Stomach (tissue), 19 donors: ENCODE measurements around the gene OR2T29. TPM values are rescaled to one million over a fixed set of nuclear protein-coding genes. Genes with fewer than 3 reads are reported as not detected.
"Not testable (repeated sequence)": the region's sequence is repeated elsewhere in the genome, so short reads cannot be mapped to it uniquely, and the experiment has no call there.

Experiments
- DNase-seq, 2 donors: peaks; one replicate each; pipeline versions ENCODE4 v3.0.0 to v3.0.0-alpha.2; 2013 to 2019
- H3K27ac ChIP-seq, 5 donors: fragments of 200-600 bp in 4 of 5; sonication (generic) in 4 of 5; one replicate each; pipeline ENCODE4 v1.5.1; 2013 to 2019; ENCODE audit warnings: mild to moderate bottlenecking in 1 of 5, moderate library complexity in 1 of 5
- H3K27me3 ChIP-seq, 3 donors: fragments of 200-600 bp; sonication (generic); one replicate each; pipeline ENCODE4 v1.5.1; 2017 to 2019; ENCODE audit warnings: mixed run types in 1 of 3
- H3K36me3 ChIP-seq, 4 donors: fragments of 200-600 bp; sonication (generic); 1 replicate in 3 of 4; 2 replicates in 1 of 4; pipeline ENCODE4 v1.5.1; 2016 to 2019
- H3K4me1 ChIP-seq, 4 donors: fragments of 200-600 bp; sonication (generic); one replicate each; pipeline ENCODE4 v1.5.1; 2016 to 2019
- H3K4me3 ChIP-seq, 4 donors: fragments of 200-600 bp; sonication (generic) in 3 of 4; one replicate each; pipeline ENCODE4 v1.5.1; 2016 to 2019; ENCODE audit warnings: mild to moderate bottlenecking in 1 of 4
- H3K9me3 ChIP-seq, 4 donors: fragments of 200-600 bp; sonication (generic); one replicate each; pipeline ENCODE4 v1.5.1; 2016 to 2019
- EP300 ChIP-seq: sonication (generic); formaldehyde crosslinking; IDR thresholded peaks from one replicate; pipeline ENCODE4 v1.6.1; 2017; ENCODE audit warnings: antibody characterized with exemption
- POLR2A ChIP-seq, 4 donors: fragments of 450-650 bp; IDR thresholded peaks; one replicate each; pipeline ENCODE4 v1.6.1; 2016; ENCODE audit warnings: antibody characterized with exemption in 4 of 4, control low read depth in 2 of 4, mild to moderate bottlenecking in 1 of 4, moderate library complexity in 1 of 4
- POLR2AphosphoS5 ChIP-seq, 3 donors: sonication (generic); formaldehyde crosslinking; IDR thresholded peaks; one replicate each; pipeline ENCODE4 v1.6.1; 2016; ENCODE audit warnings: antibody characterized with exemption in 3 of 3
- WGBS, 5 donors: extraction: QIAGEN DNeasy Blood & Tissue Kit in 3 of 5; methylation state at CpG; one replicate each; pipeline versions ENCODE4 v1.1.5 to v1.1.7; 2013 to 2018; 5-methylcytosine and 5-hydroxymethylcytosine counted together
- intact Hi-C: fragments of 100-400 bp; cut with DNase I; formaldehyde crosslinking; loops from one replicate; pipeline ENCODE4 v1.15.1; 2023; ENCODE audit warnings: low total_unique reads
- long read RNA-seq, 10 donors: transcript quantifications; one replicate each; lab custom pipeline, GENCODE V29; 2026
- polyA plus RNA-seq, 3 donors: library from polyadenylated mRNA; stranded (reverse); fragments of 200-250 nt; gene quantifications; one replicate each; pipeline ENCODE4 v1.2.3, GENCODE V29; 2013
- total RNA-seq, 5 donors: library from RNA; depleted of rRNA; stranded (reverse); fragments of >200 nt; gene quantifications; one replicate each; pipeline versions ENCODE4 v1.1.0 to v1.2.3, GENCODE V29; 2014 to 2016
- TF ChIP-seq, protein P1 (sequence below), 7 experiments: fragments of 450-650 bp in 4 of 7; fragments of 200-600 bp in 3 of 7; sonication (generic) in 3 of 7; IDR thresholded peaks; one replicate each; pipeline ENCODE4 v1.5.1; 2016 to 2019; ENCODE audit warnings: antibody characterized with exemption in 7 of 7, control low read depth in 2 of 7, mild to moderate bottlenecking in 1 of 7
- donor health status: healthy with polysubstance abuse.
- donor health status: Bipolar disorder and iron deficiency.
- donor health status: healthy.

OR2T29 gene, protein sequence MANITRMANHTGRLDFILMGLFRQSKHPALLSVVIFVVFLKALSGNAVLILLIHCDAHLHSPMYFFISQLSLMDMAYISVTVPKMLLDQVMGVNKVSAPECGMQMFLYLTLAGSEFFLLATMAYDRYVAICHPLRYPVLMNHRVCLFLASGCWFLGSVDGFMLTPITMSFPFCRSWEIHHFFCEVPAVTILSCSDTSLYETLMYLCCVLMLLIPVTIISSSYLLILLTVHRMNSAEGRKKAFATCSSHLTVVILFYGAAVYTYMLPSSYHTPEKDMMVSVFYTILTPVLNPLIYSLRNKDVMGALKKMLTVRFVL
- total RNA-seq (not detected), polyA plus RNA-seq (not detected)
- long read RNA-seq, donor 1, result 0 reads
- long read RNA-seq, donor 2, result 0 reads
- long read RNA-seq, donor 3, result 0 reads
- long read RNA-seq, donor 4, result 0 reads
- long read RNA-seq, donor 5, result 0 reads
- long read RNA-seq, donor 6, result 0 reads
- long read RNA-seq, donor 7, partial matches to known transcripts, result 0 of 1 reads
- long read RNA-seq, donor 7, other reads (novel, unspliced or antisense), result 0 of 1 reads
- long read RNA-seq, donor 8, result 0 reads
- long read RNA-seq, donor 9, partial matches to known transcripts, result 0 of 1 reads
- long read RNA-seq, donor 9, other reads (novel, unspliced or antisense), result 0 of 1 reads
- long read RNA-seq, donor 10, result 0 reads

DNA sequence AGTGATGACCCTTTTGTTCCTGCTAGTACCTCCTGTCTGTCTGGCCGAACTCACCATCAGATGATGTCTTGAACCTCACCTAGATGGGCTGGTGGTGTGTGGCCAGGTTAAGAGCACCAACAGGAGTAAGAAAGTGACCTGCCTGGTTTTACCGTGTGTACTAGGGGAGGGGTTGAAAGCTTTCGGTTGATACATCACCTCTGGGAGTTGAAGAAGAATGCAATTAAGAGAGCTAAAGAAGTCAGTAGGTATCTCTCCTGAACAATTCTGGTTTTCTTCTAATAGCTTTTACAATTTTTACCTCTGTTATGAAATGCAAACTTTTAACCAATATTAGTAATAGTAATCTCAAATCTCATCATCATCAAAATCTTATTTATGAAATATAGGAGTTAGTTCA, at the start of gene OR2T29:
Gene OR2T29 (minus strand): TSS at position 101 of the 400 bp plus-strand sequence. CDS start 3,281 bp downstream, outside the sequence.
- H3K9me3 ChIP-seq, H3K27me3 ChIP-seq, intact Hi-C loops, H3K4me1 ChIP-seq, H3K36me3 ChIP-seq, DNase-seq, H3K4me3 ChIP-seq, H3K27ac ChIP-seq: not testable (repeated sequence)
- WGBS, 5 donors, result 50 to 95% (median 77%) methylated on average over 1 to 3 of the region's 3 CpGs

DNA sequence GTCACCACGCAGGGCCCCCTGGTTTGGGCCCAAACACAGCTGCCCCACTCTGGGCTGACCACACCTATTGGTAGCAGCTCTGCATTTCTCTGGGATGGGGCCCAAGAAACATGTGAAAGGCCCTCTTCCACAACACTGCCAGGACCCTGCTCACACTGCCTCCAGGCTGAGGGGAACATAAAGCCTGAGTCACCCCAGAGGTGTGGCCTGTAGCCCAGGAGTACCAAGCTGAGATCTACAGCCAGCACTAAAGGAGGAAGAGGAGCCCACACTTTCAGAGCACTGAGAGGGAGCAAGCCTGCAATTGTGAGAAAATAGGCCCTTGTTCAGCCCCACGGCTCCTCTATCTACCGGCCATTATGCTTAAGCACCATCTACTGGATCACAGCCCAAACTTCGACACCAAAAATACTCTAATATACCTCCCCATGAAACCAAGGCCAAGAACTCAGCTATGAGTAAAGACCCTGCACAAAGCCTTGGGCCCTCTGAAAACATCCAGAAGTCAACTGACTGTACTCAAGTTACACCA, 49.4 kb upstream of the OR2T29 start:
- H3K27ac ChIP-seq, result no peak overlapping the region
- H3K4me3 ChIP-seq, result no peak overlapping the region
- TF ChIP-seq POLR2A (IDR thresholded peaks at IDR 0.05) (no peak), POLR2AphosphoS5 (IDR thresholded peaks at IDR 0.05) (no peak), EP300 (no peak)
- TF ChIP-seq, protein P1, sequence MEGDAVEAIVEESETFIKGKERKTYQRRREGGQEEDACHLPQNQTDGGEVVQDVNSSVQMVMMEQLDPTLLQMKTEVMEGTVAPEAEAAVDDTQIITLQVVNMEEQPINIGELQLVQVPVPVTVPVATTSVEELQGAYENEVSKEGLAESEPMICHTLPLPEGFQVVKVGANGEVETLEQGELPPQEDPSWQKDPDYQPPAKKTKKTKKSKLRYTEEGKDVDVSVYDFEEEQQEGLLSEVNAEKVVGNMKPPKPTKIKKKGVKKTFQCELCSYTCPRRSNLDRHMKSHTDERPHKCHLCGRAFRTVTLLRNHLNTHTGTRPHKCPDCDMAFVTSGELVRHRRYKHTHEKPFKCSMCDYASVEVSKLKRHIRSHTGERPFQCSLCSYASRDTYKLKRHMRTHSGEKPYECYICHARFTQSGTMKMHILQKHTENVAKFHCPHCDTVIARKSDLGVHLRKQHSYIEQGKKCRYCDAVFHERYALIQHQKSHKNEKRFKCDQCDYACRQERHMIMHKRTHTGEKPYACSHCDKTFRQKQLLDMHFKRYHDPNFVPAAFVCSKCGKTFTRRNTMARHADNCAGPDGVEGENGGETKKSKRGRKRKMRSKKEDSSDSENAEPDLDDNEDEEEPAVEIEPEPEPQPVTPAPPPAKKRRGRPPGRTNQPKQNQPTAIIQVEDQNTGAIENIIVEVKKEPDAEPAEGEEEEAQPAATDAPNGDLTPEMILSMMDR (IDR thresholded peaks at IDR 0.05), result no peak
- no peaks in the 10 kb centered on the region for H3K36me3 ChIP-seq
- no peaks in the 10 kb centered on the region for H3K4me1 ChIP-seq
- no peaks in the 10 kb centered on the region for H3K9me3 ChIP-seq
- WGBS, 5 donors, result 56 to 81% (median 72%) methylated on average over 4 of the region's 4 CpGs
- no peaks in the 10 kb centered on the region for H3K27me3 ChIP-seq
- no peak for DNase-seq
- intact Hi-C loops, result no loop called here

DNA sequence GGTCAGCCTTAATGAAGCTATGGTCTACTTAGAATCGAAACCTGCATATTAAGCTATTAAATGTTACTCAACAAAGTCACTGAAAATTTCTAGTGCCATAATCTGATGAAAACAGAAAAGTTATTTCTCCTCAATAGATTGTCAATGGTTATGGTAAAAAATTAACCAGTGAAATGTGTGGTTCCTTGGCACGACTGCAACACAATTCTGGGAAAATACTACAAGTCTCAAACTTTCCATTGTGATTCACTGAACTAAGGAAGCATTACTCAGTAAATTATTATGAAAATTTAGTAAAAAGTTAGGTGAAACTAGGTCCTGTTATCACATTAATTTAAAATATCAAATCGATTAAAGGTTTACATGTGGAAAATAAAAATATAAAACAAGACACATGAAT, 47.7 kb upstream of the OR2T29 start:
- no peak for DNase-seq
- TF ChIP-seq, protein P1 (IDR thresholded peaks at IDR 0.05), result no peak
- TF ChIP-seq POLR2A (IDR thresholded peaks at IDR 0.05) (no peak), POLR2AphosphoS5 (IDR thresholded peaks at IDR 0.05) (no peak), EP300 (no peak)
- H3K4me3 ChIP-seq, result no peak overlapping the region
- WGBS, 5 donors, result 41 to 46% (median 42%) methylated on average over 3 of the region's 3 CpGs
- no peak overlapping the region for H3K27ac ChIP-seq
- intact Hi-C loops, result no loop called here
- no peaks in the 10 kb centered on the region for H3K4me1 ChIP-seq
- H3K9me3 ChIP-seq, result no peaks in the 10 kb centered on the region
- no peaks in the 10 kb centered on the region for H3K27me3 ChIP-seq
- no peaks in the 10 kb centered on the region for H3K36me3 ChIP-seq

DNA sequence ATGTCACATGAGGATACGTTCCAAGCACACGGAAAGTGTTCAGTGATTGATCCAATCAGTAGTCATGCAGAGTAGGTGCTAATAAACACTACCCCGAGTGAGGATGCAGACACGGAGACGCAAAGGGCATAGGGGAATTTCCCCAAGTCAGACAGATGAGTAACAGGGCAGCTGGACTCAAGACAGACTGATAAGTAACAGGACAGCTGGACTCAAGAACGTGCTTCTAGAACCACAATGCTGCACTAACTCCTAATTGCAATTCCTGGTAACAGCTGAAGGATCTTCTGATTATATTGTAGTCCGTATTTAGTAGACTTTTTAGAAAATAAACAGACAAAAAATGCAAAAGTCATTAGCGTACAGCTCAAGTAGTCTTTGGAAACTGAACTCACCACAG, 36.8 kb upstream of the OR2T29 start:
- no peaks in the 10 kb centered on the region for H3K27me3 ChIP-seq
- peaks cover 0 to 4% (median 0%) of the 10 kb centered on the region in 4 donors for H3K9me3 ChIP-seq
- no peak for TF ChIP-seq EP300
- TF ChIP-seq, protein P1 (IDR thresholded peaks at IDR 0.05), result no peak
- 67 to 79% (median 77%) methylated on average over 8 of the region's 8 CpGs for WGBS, 5 donors
- H3K4me3 ChIP-seq, result no peak overlapping the region
- DNase-seq, result no peak
- intact Hi-C loops, result no loop called here
- no peak overlapping the region for H3K27ac ChIP-seq
- no peaks in the 10 kb centered on the region for H3K4me1 ChIP-seq
- no peaks in the 10 kb centered on the region for H3K36me3 ChIP-seq
